ENCODE measurements around the gene LRRC72. TPM values are rescaled to one million over a fixed set of nuclear protein-coding genes. Genes with fewer than 3 reads are reported as not detected.

LRRC72 gene
- total RNA-seq, 2 donors from 2014 or later, result not detected

DNA sequence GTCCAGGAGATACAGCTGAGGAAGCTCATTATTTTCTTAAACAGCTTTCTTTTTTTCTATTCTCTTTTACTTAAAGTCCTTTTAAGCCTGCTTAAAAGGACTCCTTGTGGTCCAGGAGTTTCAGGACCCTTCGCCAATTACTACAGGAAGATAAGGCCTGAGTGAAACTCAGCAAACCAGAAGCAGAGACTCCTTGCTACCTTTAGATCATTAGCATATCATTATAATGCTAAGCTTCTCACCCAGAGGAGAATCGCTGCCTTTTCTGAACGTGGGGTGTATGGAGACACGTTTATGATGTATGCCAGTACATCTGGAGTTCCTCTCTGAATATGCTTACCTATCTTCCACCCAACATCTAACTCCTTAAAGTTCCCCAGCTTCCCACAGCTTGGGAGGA is 71.4 kb downstream of the LRRC72 start:
- no peak for DNase-seq (ENCODE audit: low spot score)
- no peaks in the 10 kb centered on the region for H3K9me3 ChIP-seq
- 55% methylated on average over 4 of the region's 4 CpGs for WGBS
- no peak overlapping the region for H3K4me3 ChIP-seq
- intact Hi-C loops (cut with DNase I), result no loop called here
- H3K4me1 ChIP-seq (replicated peaks), result no peaks in the 10 kb centered on the region
- TF ChIP-seq POLR2AphosphoS5 (IDR thresholded peaks at IDR 0.05), result no peak
- TF ChIP-seq POLR2A (IDR thresholded peaks at IDR 0.05), result no peak
- H3K36me3 ChIP-seq, result no peaks in the 10 kb centered on the region
- no peaks in the 10 kb centered on the region for H3K27me3 ChIP-seq (replicated peaks; ENCODE audit: insufficient read depth)
- H3K27ac ChIP-seq, result no peak overlapping the region

DNA sequence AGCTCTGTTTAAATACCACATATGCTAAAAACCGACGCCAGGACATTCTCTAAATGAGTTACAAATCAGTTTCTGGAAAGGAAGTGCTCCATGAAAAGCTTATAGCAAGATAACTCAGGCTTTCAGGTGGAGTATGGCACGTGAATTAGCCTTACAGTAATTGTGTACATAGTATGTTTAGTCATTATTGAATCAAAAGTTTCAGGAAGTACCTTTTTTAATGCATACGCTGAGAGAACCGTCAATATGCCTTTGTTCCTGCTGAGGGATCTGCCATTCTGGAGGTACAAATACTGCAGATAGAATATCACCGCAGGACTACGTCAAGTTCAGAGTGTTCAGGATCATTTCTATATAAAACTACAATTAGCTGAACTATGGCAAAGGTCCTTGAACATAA is 73.2 kb downstream of the LRRC72 start:
- TF ChIP-seq POLR2A (IDR thresholded peaks at IDR 0.05) (no peak), POLR2AphosphoS5 (IDR thresholded peaks at IDR 0.05) (peak; percentile 30)
- intact Hi-C loops (cut with DNase I), result loop anchor here (10.0 kb wide), 1 partner anchor 315 kb away; no protein-coding TSS in a partner anchor
- WGBS, result 47% methylated on average over 7 of the region's 7 CpGs
- no peak for DNase-seq (ENCODE audit: low spot score)
- no peak overlapping the region for H3K4me3 ChIP-seq
- no peaks in the 10 kb centered on the region for H3K9me3 ChIP-seq
- H3K27me3 ChIP-seq (replicated peaks; ENCODE audit: insufficient read depth), result no peaks in the 10 kb centered on the region
- H3K36me3 ChIP-seq, result no peaks in the 10 kb centered on the region
- no peaks in the 10 kb centered on the region for H3K4me1 ChIP-seq (replicated peaks)
- no peak overlapping the region for H3K27ac ChIP-seq

DNA sequence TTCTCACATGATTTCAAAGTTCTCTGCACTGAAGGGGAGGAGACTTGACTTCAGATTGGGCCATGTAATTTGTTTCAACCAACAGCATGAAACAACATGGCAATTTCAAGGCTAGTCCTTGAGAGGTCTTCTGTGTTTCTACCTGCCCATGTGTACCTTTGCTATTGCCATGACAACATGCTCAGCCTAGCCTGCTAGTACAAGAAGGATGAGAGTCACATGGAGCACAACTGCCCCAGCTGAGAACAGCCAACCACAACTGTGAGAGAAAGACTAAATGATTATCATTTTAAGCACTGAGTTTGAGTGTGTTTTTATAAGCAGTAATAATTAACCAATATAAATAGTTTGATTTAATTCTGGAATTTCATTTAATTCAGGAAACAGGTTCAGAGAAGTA is 77.0 kb downstream of the LRRC72 start:
- Histone ChIP-seq H3K27me3 (replicated peaks; ENCODE audit: insufficient read depth) (no peaks in the 10 kb centered on the region), H3K4me1 (replicated peaks) (no peaks in the 10 kb centered on the region), H3K27ac (no peak overlapping the region), H3K9me3 (no peaks in the 10 kb centered on the region), H3K36me3 (no peaks in the 10 kb centered on the region), H3K4me3 (no peak overlapping the region)
- intact Hi-C loops (cut with DNase I), result loop anchor here (10.0 kb wide), 1 partner anchor 311 kb away; no protein-coding TSS in a partner anchor
- TF ChIP-seq, protein P1, sequence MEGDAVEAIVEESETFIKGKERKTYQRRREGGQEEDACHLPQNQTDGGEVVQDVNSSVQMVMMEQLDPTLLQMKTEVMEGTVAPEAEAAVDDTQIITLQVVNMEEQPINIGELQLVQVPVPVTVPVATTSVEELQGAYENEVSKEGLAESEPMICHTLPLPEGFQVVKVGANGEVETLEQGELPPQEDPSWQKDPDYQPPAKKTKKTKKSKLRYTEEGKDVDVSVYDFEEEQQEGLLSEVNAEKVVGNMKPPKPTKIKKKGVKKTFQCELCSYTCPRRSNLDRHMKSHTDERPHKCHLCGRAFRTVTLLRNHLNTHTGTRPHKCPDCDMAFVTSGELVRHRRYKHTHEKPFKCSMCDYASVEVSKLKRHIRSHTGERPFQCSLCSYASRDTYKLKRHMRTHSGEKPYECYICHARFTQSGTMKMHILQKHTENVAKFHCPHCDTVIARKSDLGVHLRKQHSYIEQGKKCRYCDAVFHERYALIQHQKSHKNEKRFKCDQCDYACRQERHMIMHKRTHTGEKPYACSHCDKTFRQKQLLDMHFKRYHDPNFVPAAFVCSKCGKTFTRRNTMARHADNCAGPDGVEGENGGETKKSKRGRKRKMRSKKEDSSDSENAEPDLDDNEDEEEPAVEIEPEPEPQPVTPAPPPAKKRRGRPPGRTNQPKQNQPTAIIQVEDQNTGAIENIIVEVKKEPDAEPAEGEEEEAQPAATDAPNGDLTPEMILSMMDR (IDR thresholded peaks at IDR 0.05), result no peak
- TF ChIP-seq POLR2AphosphoS5 (IDR thresholded peaks at IDR 0.05) (no peak), POLR2A (IDR thresholded peaks at IDR 0.05) (no peak)
- DNase-seq (ENCODE audit: low spot score), result no peak

DNA sequence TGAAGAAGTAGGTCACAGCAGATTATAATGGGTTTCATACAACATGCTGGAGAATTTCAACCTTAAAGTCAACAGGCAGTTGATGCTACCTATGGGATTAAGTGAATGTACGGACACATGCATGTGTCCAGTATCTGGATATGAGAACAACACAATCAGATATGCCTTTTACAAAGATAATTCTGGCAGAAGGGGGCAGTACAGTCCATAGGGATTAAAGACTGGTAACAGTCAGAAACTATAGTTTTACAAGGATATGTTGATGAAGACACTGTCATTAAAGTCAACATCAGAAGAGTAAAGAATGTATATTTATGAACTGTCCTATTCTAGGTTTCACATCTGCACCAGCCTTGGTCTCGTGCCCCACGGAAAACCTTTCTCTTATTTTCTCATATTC is 77.4 kb downstream of the LRRC72 start:
- intact Hi-C loops (cut with DNase I), result loop anchor here (10.0 kb wide), 1 partner anchor 311 kb away; no protein-coding TSS in a partner anchor
- Histone ChIP-seq H3K4me3 (no peak overlapping the region), H3K27me3 (replicated peaks; ENCODE audit: insufficient read depth) (no peaks in the 10 kb centered on the region), H3K4me1 (replicated peaks) (no peaks in the 10 kb centered on the region), H3K9me3 (no peaks in the 10 kb centered on the region), H3K27ac (no peak overlapping the region), H3K36me3 (no peaks in the 10 kb centered on the region)
- no peak for TF ChIP-seq POLR2AphosphoS5 (IDR thresholded peaks at IDR 0.05)
- no peak for TF ChIP-seq POLR2A (IDR thresholded peaks at IDR 0.05)
- TF ChIP-seq, protein P1 (IDR thresholded peaks at IDR 0.05), result peak in 1 of 4 experiments; percentile 9
- no peak for DNase-seq (ENCODE audit: low spot score)
- whole genome bisulfite sequencing, result 95% methylated on average over 3 of the region's 3 CpGs

DNA sequence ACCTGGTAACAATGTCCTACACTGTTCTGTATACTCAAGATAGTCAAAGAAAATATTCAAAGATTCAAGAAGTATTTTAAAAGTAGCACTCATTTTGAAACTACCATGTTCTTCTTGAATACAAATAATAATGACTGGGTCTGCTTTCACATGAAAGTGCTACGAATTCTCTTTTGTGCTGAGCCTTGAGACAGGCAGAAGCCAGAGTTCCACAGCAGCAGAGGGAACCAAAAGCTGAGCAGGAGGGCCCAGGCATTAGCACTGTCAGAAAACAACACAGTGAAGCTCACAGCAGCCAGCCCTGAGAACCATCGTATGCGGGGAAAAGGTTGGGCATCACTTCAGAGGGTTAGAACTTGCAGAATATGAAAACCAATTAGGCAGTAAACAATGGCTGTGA is 80.1 kb downstream of the LRRC72 start:
- intact Hi-C loops (cut with DNase I), result loop anchor here (10.0 kb wide), 1 partner anchor 308 kb away; no protein-coding TSS in a partner anchor
- TF ChIP-seq, protein P1 (IDR thresholded peaks at IDR 0.05), result no peak
- TF ChIP-seq POLR2A (IDR thresholded peaks at IDR 0.05), result no peak
- Histone ChIP-seq H3K27me3 (replicated peaks; ENCODE audit: insufficient read depth) (no peaks in the 10 kb centered on the region), H3K4me3 (no peak overlapping the region), H3K9me3 (no peaks in the 10 kb centered on the region), H3K27ac (no peak overlapping the region), H3K36me3 (no peaks in the 10 kb centered on the region), H3K4me1 (replicated peaks) (no peaks in the 10 kb centered on the region)
- no peak for DNase-seq (ENCODE audit: low spot score)
- WGBS, result 85% methylated on average over 3 of the region's 3 CpGs

DNA sequence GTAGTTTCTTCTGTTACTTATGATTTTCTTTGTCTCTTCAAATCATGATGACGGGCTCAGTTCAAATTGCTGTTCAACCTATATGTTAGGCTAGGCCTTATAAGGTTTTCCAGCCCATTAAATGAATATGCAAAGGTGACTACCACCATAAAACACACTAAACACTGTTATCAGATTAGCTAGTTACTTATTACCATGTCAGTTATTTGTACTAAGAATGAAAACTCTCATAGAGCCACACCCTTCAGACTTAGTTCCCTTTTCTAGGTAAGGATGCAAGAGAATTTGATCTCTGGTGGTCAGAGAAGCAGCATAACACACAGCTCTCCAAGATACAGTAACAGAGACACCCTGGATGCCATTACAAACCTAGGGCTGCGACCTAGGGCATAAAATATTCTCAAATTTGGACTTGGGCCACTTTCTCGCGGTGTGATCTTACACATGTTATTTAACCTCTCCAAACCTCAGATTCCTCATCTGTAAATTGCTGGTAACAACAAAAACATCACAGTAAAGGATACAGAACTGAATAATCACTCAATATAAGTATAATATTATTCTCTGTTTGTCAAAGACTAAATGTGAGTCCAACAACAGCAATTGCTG is 83.3 kb downstream of the LRRC72 start:
- H3K27me3 ChIP-seq (replicated peaks; ENCODE audit: insufficient read depth), result no peaks in the 10 kb centered on the region
- H3K9me3 ChIP-seq, result no peaks in the 10 kb centered on the region
- H3K27ac ChIP-seq, result no peak overlapping the region
- H3K4me3 ChIP-seq, result no peak overlapping the region
- DNase-seq (ENCODE audit: low spot score), result no peak
- no peaks in the 10 kb centered on the region for H3K36me3 ChIP-seq
- 82% methylated on average over 4 of the region's 4 CpGs for WGBS
- H3K4me1 ChIP-seq (replicated peaks), result no peaks in the 10 kb centered on the region
- TF ChIP-seq POLR2A (IDR thresholded peaks at IDR 0.05) (no peak), POLR2AphosphoS5 (IDR thresholded peaks at IDR 0.05) (no peak)
- TF ChIP-seq, protein P1 (IDR thresholded peaks at IDR 0.05), result no peak
- intact Hi-C loops (cut with DNase I), result loop anchor here (10.0 kb wide), 1 partner anchor 305 kb away; no protein-coding TSS in a partner anchor

Measured in prostate gland (tissue), 2 donors.